ENCODE data around the gene TMEM233.
"Not testable (repeated sequence)": the region's sequence is repeated elsewhere in the genome, so short reads cannot be mapped to it uniquely, and the experiment has no call there.

Gene TMEM233

DNA sequence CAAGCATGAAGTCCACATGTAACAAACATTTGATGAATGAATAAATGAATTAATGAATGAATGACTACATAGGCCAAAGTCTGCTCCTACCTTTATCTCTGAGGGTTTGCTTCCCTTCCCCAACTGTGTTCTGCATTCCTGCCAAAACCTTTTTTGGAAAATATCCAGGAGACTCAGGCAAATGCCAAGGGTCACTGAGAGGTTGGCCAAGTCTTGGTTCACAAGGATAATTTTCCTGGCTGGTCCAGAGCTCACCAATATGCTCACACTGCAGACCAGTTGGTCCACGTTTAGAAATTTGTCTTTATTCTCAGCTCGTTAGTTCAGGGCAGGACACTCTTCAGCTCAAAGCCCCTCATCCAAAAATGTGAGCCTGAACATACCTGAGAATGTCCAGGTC, 10.2 kb downstream of the TMEM233 start:
- DNase-seq (ENCODE audit: low read depth in 2 of 2, low spot score in 1 of 2): no peak

DNA sequence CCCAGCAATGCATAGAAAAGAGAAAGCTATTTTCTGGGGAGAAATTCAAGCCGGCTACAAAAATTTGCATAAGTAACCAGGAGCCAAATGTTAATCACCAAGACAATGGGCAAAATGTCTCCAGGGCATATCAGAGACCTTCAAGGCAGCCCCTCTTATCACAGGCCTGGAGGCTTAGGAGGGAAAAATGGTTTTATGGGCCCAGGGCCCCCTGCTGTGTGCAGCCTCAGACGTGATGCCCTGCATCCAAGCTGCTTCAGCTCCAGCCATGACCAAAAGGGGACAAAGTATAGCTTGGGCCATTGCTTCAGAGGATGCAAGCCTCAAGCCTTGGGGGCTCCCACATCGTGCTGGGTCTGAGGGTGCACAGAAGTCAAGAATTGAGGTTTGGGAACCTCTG, 15.8 kb downstream of the TMEM233 start:
- DNase-seq (ENCODE audit: low read depth in 2 of 2, low spot score in 1 of 2): no peak

DNA sequence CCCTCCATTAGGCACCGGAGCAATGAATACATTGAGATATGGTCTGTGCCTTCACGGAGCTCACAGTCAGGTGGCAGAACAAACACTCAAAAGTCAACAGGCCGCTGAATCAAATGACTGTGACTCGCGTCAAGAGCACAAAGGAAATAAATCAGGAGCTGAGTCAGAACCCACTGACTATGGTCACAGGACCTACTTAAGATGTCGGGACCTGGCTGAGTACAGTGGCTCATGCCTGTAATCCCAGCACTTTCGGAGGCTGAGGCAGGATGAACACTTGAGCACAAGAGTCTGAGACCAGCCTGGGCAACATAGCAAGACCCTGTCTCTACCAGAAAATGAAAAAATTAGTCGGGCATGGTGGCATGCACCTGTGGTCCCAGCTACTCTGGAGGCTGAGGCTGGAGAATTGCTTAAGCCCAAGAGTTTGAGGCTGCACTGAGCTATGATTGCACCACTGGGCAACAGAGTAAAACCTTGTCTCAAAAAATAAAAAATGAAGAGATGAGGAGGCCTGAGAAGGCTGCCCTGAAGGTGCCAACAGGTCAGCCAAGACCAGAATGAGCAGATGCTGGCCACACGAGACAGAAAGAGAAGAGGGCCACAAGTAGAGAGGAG, 19.9 kb downstream of the TMEM233 start:
- no peak for DNase-seq (ENCODE audit: low read depth in 2 of 2, low spot score in 1 of 2)

DNA sequence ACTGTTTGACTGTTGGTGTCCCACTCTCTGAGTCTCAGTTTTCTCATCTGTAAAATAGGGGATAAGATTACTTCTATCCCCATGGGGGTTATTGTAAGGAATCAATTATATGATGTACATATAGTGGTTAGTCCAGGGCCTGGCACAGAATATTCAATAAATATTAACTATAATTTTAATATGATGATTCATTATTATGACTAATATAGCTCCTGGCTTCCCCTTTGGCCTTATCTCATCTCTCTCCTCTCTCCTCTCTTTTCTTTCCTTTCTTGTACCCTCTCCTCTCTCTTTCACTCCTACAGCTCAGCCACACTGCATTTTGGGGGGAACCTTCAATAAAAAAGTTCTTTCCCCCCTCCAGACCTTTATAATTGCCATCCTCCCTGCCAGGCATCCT, 21.1 kb downstream of the TMEM233 start:
- DNase-seq (ENCODE audit: low read depth in 2 of 2, low spot score in 1 of 2): no peak

DNA sequence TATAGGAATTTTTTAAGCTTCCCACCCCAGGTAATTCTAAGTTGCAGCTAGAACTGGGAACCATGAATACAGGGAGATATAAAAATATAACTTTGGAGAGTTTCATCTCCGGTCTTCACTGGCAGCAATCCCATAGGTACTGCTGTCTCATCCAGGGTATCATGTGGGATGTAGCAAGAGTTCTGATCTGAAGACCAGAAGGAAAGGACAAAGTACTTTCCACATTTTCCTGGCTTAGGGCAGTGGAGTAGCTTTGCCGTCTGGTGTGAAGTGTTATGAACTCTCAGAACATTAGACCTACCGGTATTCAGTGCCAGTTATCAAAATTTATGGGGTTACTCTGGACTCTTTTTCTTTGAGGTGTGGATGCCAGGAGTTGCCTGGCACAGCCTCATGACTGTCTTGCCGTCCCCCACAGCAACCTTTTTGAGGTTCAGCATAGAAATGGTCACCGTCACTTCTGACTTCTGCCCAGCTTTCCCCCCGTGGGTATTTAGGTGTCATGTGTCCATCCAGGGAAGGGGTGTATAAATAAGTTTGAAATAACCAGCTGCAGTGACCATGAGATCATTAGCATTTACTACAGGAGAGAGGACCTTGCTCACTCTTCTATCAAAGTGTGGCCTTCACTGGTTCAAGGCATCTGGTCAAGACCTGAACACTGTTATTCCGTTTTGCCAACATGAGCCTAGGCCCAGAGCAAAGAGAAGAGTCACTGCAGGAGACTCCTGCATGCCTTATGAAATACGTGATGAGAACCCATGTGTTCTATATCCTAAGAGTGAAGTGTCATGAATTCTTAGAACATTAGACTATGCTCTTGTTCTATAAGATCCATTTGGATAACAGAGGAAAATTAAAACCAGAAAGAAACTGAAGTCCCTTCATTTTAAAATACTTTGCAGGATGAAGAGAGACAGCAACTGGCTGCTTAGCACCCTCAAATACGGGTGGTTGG, 22.2 kb downstream of the TMEM233 start:
- no peak for DNase-seq (ENCODE audit: low read depth in 2 of 2, low spot score in 1 of 2)

DNA sequence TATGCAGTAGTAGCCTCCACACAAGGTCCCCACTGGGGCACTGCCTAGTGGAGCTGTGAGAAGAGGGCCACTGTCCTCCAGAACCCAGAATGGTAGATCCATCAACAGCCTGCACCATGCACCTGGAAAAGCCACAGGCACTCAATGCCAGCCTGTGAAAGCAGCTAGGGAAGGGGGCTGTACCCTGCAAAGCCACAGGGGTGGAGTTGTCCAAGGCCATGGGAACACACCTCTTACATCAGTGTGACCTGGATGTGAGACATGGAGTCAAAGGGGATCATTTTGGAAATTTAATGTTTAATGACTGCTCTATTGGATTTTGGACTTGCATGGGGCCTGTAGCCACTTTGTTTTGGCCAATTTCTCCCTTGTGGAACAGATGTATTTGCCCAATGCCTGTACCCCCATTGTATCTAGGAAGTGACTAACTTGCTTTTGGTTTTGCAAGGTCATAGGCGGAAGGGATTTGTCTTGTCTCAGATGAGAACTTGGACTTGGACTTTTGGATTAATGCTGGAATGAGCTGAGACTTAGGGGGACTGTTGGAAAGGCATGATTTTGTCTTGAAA, 24.8 kb downstream of the TMEM233 start:
- not testable (repeated sequence) for DNase-seq (ENCODE audit: low read depth in 2 of 2, low spot score in 1 of 2)

DNA sequence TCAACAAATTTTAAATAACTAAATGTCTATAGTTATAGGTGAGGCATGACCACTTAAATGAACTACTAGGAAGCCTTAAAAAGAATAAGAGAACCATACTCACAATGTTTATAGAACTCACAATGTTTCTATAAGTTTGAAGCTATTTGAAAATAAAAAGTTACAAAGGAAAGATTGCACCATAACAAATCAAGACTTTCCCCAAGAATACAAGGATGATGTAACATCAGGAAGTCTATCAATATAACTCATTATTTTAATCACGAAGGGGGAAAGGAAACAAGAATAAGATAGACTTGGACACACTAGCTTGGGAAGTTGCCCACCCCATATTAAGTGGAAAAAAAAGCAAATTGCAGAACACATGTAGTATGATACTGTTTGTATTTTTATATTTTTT, 26.9 kb downstream of the TMEM233 start:
- no peak for DNase-seq (ENCODE audit: low read depth in 2 of 2, low spot score in 1 of 2)

DNA sequence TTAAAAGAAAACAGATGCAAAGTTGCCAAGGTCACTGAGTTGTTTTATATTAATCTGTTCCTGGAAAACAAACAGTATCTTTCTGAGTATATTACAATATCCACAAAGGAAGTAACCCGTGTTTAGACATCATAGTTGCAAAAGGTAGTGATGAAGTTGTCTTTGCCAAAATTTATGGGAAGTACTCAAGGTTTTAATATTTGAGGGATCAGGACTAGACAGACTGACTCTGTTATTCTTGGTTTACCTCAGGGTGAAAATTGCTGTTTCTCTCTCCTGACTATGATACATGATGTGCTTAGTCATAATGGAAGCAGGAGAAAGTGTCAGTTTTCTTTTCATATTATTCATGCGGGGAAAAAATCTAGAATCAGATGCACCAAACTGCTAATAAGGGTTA, 28.3 kb downstream of the TMEM233 start:
- DNase-seq (ENCODE audit: low read depth in 2 of 2, low spot score in 1 of 2): no peak

DNA sequence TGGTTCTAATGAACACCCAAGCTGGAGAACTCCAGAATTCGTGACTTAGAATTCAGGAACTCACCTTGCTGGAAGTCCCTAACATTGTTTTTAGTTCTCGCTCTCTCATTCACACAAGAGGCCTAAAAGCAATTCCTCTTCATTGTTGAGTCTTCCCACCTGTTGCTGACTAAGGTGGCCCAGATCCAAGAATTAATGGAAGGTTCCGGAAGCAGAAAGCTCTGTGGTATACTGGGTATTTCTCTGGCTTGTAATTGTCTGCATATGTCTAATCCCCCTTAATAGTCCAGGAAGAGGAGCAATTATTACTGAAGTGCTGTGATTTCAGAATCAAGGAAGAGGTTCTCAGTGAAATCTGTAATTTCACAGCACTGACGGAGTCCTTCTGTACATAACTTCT, 31.4 kb downstream of the TMEM233 start:
- no peak for DNase-seq (ENCODE audit: low read depth in 2 of 2, low spot score in 1 of 2)

DNA sequence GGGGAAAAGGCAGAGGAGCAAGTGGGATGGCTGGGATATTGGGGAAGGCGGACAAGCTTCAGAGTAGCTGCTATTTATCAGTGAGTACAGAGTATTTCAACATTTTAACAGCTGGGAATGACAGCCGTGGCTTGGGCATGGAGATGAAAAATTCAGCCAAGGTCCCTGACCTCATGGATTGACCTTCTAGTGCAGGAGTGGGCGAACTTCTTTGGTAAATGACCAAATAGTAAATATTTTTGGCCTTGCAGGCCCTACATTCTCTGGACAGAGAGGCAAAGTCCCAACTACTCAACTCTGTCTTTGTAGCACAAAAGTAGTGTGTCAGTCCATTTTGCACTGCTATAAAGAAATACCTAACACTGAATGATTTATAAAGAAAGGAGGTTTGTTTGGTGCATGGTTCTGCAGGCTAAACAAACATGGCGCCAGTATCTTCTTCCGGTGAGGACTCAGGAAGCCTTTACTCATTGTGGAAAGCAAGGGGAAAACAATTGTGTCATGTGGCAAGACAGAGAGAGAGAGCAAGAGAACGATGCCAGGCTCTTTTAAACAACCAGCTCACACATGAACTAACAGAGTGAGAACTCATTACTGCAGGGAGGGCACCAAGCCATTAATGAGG, 33.6 kb downstream of the TMEM233 start:
- DNase-seq (ENCODE audit: low read depth in 2 of 2, low spot score in 1 of 2): no peak

DNA sequence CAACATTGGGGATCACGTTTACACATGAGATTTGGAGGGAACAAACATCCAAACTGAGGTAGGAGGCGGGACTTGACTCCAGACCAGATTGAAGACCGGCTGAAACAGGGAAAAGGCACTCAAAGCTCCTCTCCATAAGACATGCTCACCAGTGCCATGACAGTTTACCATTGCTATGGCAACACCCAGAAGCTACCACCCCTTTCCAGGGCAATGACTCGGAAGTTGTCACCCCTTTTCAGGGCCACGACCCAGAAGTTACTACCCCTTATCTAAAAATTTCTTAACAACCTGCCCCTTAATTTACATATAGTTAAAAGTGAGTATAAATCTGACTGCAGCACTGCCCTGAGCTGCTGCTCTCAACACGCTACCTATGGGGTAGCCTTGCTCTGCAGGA, 34.1 kb downstream of the TMEM233 start:
- no peak for DNase-seq (ENCODE audit: low read depth in 2 of 2, low spot score in 1 of 2)

DNA sequence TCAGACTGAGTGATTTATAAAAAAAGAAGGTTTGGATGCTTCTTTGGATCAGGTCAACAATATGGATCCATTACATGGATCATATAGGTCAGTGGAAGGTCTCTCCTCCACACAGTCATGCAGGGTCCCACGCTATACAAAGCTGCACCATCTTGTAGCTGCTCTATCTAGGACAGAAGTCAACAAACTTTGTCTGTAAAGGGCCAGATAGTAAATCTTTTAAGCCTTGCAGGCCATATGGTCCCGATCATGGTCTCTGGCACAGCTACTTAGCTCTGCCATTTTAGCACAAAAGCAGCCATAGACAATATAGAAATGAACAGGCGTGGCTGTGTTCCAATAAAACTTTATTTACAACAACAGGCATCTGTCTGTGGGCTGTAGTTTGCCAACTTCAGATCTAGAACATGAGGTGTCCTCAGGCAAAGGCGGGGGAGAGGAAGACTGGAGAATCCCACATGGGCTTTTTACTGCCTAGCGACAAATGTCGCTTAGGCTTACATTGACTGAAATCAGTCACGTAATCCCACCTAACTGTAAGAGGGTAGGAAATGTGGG, 36.7 kb downstream of the TMEM233 start:
- no peak for DNase-seq (ENCODE audit: low read depth in 2 of 2, low spot score in 1 of 2)

DNA sequence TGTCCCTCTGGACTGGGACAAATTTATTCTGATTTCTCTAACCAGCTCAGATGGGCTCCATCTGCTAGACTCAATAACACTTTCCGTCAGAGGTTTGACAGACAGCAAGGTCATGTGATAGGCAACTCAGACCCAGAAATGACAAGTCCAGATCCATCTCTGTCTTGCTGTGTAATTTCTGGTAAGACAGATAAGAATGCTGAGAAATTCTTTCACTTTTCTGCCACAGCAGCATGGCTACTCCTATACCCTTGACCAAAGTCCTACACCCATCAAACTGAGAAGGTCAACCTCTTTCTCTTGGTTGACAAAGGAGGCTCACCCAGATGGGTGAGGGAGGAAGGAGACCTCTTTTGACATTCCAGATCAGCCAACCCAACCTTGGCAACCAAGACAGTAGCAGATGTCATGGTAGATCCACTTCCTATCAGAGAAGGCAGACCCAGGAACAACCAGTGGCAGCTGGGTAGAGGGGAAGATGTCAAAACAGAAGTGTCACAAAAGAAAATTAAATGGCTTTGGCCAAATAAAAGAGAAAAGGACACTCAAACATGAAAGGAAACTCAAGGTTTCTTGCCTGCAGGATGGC, 37.5 kb downstream of the TMEM233 start:
- no peak for DNase-seq (ENCODE audit: low read depth in 2 of 2, low spot score in 1 of 2)

DNA sequence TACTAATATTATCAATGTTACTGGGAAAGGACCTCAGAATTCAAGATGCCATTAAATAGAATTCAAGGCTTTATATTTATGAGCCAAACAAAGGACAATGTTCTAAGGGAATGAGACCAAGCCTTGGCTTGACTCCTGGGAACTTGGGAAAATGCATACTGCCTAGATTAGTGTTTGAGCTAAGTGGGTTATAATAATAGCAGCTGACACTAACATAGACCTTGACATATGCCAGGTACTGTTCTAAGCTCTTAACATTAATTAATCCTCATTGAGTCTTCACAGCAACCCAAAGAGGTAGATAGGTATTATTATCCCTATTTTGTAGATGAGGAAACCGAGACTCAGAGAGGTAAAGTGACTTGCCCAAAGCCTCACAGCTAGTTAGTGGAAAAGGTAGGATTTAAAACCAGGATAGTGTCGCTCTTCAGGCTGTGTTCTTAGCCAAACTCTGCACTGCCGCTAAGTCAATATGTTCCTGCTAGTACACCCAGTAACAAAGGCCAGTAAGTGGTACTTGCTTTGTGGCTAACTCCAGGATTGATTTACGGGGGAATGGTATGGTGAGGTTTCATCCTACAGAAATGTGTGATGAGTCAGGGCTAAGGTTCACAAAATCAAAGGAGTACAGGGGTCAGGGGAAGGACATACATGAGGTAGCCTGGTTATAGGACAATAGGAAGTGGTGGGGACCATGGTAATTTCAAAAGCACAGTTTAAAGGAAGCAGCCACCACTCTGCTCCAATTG, 38.5 kb downstream of the TMEM233 start:
- no peak for DNase-seq (ENCODE audit: low read depth in 2 of 2, low spot score in 1 of 2)

DNA sequence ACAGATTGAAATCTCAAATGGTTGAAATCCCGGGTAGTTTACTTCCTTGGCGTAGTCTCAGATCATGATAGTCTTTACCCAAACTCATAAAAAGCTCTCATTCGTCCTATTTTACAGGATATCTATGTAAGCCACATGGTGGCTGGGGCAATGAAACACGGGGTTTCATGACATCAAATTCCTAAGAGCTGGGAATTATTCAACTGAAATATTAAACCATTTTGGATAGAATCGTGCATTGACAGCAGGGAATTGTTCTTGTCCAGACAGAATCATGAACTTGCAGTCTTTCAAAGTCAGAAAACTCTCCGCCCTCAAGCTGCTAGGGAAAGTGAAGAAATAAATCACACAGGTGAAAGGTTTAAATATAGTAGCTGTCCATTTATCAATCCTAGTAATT, 41.2 kb downstream of the TMEM233 start:
- no peak for DNase-seq (ENCODE audit: low read depth in 2 of 2, low spot score in 1 of 2)

DNA sequence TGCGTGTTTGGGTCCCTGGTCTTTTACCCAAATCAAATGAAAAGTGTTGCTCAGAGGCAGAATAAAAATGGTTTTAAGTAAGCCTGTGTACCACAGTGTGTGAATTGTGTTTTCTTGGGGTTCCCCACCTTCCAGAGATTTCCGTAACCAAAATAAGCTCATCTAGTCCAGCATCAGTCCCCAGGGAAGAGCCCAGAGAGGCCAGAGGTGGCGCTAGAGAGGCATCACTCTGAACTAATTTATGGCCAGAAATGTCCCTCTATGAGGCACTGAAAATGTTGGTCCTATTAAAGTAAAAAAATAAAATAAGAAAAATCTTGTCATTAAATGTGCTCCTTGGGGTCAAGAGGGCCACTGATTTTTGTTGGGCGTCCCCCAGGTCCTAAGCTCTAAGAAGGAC, 49.4 kb downstream of the TMEM233 start:
- no peak for DNase-seq (ENCODE audit: low read depth in 2 of 2, low spot score in 1 of 2)

DNA sequence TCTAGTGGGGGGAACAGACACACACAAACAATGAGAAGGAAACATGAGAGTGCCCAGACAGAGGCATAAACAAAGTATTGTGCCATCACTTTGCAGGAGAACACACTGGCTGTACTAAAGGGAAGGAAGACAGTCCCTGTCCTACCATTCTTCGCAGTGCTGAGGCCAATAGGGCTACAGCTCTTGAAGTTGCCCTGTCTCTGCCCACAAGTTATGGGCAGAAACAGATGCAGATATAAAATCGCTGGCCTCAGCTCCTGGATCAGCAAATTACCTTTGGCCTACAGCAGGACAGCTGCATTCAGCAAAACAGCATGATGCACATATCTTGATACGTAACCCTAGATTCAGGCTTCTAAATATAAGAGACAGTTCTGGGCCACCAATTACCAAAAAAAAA, 51.4 kb downstream of the TMEM233 start:
- DNase-seq (ENCODE audit: low read depth in 2 of 2, low spot score in 1 of 2): no peak

DNA sequence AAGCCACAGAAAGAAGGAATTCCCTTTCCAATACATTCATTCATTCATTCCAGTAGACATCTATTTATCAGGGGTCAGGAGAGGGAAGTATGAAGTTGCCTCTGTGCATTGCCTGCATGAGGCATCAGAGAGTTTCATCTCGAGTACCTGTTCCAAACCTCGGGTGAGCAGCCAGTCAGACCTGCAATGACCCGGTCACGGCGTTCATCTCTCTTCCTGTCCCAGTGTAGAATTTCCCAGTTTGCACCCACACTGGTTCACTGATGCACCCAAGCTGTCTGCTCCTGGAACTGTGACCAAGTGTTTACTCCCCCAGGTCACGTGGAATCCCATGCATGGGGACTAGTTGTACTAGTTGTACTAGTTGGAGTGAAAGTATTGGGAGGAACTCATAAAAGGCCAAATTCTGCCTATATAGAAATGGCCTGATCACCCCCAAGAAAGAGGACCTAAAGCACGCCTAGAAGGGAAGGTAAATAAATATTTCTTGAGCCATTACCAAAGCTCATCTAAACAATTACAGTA, 52.0 kb downstream of the TMEM233 start:
- no peak for DNase-seq (ENCODE audit: low read depth in 2 of 2, low spot score in 1 of 2)

DNA sequence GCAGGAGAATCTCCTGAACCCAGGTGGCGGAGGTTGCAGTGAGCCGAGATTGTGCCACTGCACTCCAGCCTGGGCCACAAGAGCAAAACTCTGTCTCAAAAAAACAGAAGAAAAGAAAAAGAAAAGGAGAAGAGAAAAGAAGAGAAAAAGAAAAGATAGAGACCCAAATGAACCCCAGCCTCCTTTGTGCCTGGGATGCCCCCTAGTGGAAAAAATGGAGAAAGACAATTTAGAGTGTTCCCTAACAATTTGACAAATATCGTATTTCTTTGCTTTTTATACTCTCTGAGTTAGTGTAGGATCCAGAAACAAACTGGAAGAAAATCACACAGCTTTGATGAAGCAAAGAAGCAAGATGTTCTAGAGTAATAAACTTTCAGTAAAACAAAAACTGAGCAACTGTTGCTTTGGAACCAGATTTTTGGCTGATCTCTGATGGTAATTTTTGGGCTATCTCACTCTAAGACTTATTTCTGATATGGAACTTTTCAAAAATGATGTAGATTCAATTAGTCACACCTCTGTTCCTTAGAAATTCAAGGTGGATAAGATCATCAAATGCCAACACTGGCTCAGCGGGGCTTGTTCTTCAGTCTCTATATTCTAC, 55.7 kb downstream of the TMEM233 start:
- DNase-seq (ENCODE audit: low read depth in 2 of 2, low spot score in 1 of 2): no peak

DNA sequence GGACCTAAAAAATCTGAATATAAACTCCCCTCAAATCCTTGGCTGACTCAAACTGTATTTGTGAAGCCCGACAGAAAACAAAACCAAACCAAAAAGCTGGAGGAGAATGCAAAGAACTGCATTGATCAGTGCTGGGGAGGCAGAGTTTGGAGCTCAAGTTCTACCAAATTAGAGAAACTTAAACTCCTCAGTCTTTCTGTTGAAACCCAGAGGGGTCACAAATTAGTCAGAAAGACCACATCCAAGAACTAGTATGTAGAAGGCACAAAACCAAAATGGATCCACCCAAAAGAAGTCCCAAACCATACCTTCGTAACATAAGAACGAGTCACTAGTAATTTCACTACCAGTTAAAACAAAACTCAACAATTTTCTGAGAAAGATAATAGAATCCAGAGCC, 59.1 kb downstream of the TMEM233 start:
- DNase-seq (ENCODE audit: low read depth in 2 of 2, low spot score in 1 of 2): no peak

Measured in stimulated activated CD8-positive, alpha-beta memory T cell treated with anti-CD3 and anti-CD28 coated beads, Interleukin-4, amount 100 ng/mL, for 1 hour (primary cell).